Small intestine (tissue), 7 donors: ENCODE results near the gene PRM3. TPM values are rescaled to one million over a fixed set of nuclear protein-coding genes. Genes with fewer than 3 reads are reported as not detected.

Experiments
- DNase-seq, 2 donors: peaks; one replicate each; pipeline versions ENCODE4 v3.0.0 to v3.0.0-alpha.2; 2013
- FAIRE-seq: peaks from 2 replicates; lab custom pipeline; 2012; peaks lifted over from hg19 to GRCh38; lab: Jason Lieb, UNC
- H3K27ac ChIP-seq, 3 donors: one replicate each; pipeline ENCODE4 v1.5.1; 2013; ENCODE audit warnings: low read length in 2 of 3, mild to moderate bottlenecking in 2 of 3, control low read depth in 1 of 3, inconsistent platforms in 1 of 3, low read depth in 1 of 3, moderate library complexity in 1 of 3
- H3K27me3 ChIP-seq, 3 donors: one replicate each; pipeline ENCODE4 v1.6.1; 2013; ENCODE audit warnings: low read length in 3 of 3, inconsistent platforms in 1 of 3; ENCODE audit not compliant: control insufficient read depth in 3 of 3, insufficient read depth in 3 of 3
- H3K36me3 ChIP-seq, 3 donors: one replicate each; pipeline ENCODE4 v1.6.1; 2013; ENCODE audit warnings: low read length in 3 of 3, inconsistent platforms in 1 of 3, low read depth in 1 of 3, mild to moderate bottlenecking in 1 of 3, moderate library complexity in 1 of 3; ENCODE audit not compliant: control insufficient read depth in 3 of 3, insufficient read depth in 2 of 3
- H3K4me1 ChIP-seq, 3 donors: one replicate each; pipeline ENCODE4 v1.6.1; 2013; ENCODE audit warnings: low read length in 2 of 3, inconsistent platforms in 1 of 3, low read depth in 1 of 3, mild to moderate bottlenecking in 1 of 3, moderate library complexity in 1 of 3; ENCODE audit not compliant: control insufficient read depth in 3 of 3, insufficient read depth in 2 of 3
- H3K4me3 ChIP-seq, 3 donors: one replicate each; pipeline ENCODE4 v1.5.1; 2013; ENCODE audit warnings: low read length in 3 of 3, control low read depth in 1 of 3, inconsistent platforms in 1 of 3, low read depth in 1 of 3, mild to moderate bottlenecking in 1 of 3, moderate library complexity in 1 of 3
- H3K9me3 ChIP-seq, 2 donors: one replicate each; pipeline ENCODE4 v1.6.1; 2013; ENCODE audit warnings: low read depth in 1 of 2, low read length in 1 of 2; ENCODE audit not compliant: control insufficient read depth in 2 of 2, insufficient read depth in 1 of 2
- WGBS, 3 donors: extraction: QIAGEN DNeasy Blood & Tissue Kit; methylation state at CpG; one replicate each; pipeline ENCODE4 v1.1.7; 2013; 5-methylcytosine and 5-hydroxymethylcytosine counted together
- polyA plus RNA-seq, 4 donors: library from polyadenylated mRNA; stranded (reverse) in 3 of 4; unstranded in 1 of 4; fragments of 200-250 nt in 3 of 4; fragments of 120-200 nt in 1 of 4; gene quantifications; one replicate each; pipeline versions ENCODE4 v1.2.1 to v1.2.3, GENCODE V29; 2013
- donor health status: healthy with polysubstance abuse.
- donor health status: control.
- donor health status: control.
- donor health status: Bipolar disorder and iron deficiency.
- donor health status: healthy.

PRM3 gene
- polyA plus RNA-seq, 4 donors: not detected

GRCh38 chr16:11278681-11279628, 5.5 kb upstream of the PRM3 start:
- FAIRE-seq (no peak), DNase-seq (no peak)
- Histone ChIP-seq H3K9me3 (no peaks in the 10 kb centered on the region), H3K27me3 (no peaks in the 10 kb centered on the region), H3K27ac (no peak overlapping the region), H3K36me3 (no peaks in the 10 kb centered on the region), H3K4me1 (peaks cover 0 to 6% (median 0%) of the 10 kb centered on the region in 3 donors), H3K4me3 (no peak overlapping the region)
- 86 to 87% (median 86%) methylated on average over 7 of the region's 7 CpGs for WGBS, 3 donors

DNA sequence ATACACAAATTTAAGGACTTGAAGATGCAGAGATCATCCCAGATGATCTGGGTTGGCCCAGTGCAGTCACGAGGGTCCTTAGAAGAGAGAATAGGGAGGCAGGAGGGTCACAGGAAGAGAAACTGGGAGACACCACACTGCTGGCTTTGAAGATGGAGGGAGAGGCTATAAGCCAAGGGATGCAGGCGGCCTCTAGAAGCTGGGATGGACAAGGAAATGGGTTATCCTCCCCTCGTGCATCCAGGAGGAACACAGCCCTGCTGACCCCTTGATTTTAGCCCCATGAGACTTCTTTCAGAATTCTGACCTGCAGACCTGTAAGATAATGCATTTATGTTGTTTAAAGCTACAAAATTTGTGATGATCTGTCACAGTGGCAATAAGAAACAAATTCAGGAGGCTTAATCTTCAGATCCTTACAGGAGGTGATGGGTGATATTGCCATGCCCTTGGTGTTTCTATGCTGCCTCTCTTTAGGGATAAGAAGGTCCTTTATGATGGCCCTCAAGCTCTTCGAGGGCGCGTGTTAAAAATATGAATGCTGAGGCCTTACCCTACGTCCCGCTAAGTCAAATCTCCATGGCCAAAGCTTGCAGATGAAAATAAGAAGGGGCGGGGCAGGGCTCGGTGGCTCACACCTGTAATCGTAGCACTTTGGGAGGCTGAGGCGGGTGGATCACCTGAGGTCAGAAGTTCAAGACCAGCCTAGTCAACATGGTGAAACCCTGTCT, 4.3 kb upstream of the PRM3 start:
- Histone ChIP-seq H3K4me3 (no peak overlapping the region), H3K36me3 (no peaks in the 10 kb centered on the region), H3K9me3 (no peaks in the 10 kb centered on the region), H3K27ac (no peak overlapping the region), H3K4me1 (peaks cover 0 to 6% (median 0%) of the 10 kb centered on the region in 3 donors), H3K27me3 (no peaks in the 10 kb centered on the region)
- FAIRE-seq (no peak), DNase-seq (no peak)
- WGBS, 3 donors: 88 to 91% (median 91%) methylated on average over 12 of the region's 12 CpGs

GRCh38 chr16:11276896-11277593, 3.6 kb upstream of the PRM3 start:
- DNase-seq (no peak), FAIRE-seq (no peak)
- H3K4me3 ChIP-seq: no peak overlapping the region
- H3K4me1 ChIP-seq: peaks cover 0 to 6% (median 0%) of the 10 kb centered on the region in 3 donors
- no peaks in the 10 kb centered on the region for H3K9me3 ChIP-seq
- H3K27ac ChIP-seq: no peak overlapping the region
- no peaks in the 10 kb centered on the region for H3K36me3 ChIP-seq
- no peaks in the 10 kb centered on the region for H3K27me3 ChIP-seq
- 82 to 86% (median 84%) methylated on average over 11 of the region's 11 CpGs for WGBS, 3 donors

GRCh38 chr16:11276143-11276895, 2.9 kb upstream of the PRM3 start, which contains the start of gene PRM2:
TSS of gene PRM2 (minus strand) at chr16:11276480. CDS start at chr16:11276370, 110 bp downstream.
- Histone ChIP-seq H3K4me3 (no peak within 1 kb of the TSS), H3K9me3 (no peaks in the 10 kb centered on the region), H3K27ac (no peak within 1 kb of the TSS), H3K27me3 (no peaks in the 10 kb centered on the region), H3K4me1 (peaks cover 0 to 6% (median 0%) of the 10 kb centered on the region in 3 donors), H3K36me3 (no peaks in the 10 kb centered on the region)
- DNase-seq: no peak
- no peak for FAIRE-seq
- 84 to 93% (median 92%) methylated on average over 26 of the region's 26 CpGs for WGBS, 3 donors

DNA sequence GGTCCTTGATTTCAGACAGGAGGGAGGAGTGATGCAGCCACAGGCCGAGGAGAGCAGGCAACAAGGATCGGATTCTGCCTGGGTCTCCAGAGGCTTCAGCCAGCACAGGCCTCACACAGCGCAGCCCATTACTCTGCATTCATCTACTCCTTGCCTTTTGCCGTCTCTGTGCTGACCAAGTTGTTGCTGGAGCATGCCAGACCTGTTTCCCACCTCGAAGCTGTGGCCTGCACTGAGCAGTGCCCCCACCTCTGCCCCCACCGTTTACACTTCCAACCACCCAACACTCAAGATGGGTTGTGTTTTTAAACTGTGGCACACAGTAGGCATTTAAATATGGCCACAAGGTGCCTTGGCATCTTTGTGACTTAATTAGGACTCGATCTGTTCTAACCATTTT, 1.5 kb upstream of the PRM3 start:
- Histone ChIP-seq H3K9me3 (no peaks in the 10 kb centered on the region), H3K36me3 (no peaks in the 10 kb centered on the region), H3K4me3 (no peak overlapping the region), H3K27ac (no peak overlapping the region), H3K27me3 (no peaks in the 10 kb centered on the region), H3K4me1 (peaks cover 0 to 3% (median 0%) of the 10 kb centered on the region in 3 donors)
- DNase-seq: no peak
- FAIRE-seq: no peak
- 91 to 94% (median 92%) methylated on average over 7 of the region's 7 CpGs for WGBS, 3 donors

DNA sequence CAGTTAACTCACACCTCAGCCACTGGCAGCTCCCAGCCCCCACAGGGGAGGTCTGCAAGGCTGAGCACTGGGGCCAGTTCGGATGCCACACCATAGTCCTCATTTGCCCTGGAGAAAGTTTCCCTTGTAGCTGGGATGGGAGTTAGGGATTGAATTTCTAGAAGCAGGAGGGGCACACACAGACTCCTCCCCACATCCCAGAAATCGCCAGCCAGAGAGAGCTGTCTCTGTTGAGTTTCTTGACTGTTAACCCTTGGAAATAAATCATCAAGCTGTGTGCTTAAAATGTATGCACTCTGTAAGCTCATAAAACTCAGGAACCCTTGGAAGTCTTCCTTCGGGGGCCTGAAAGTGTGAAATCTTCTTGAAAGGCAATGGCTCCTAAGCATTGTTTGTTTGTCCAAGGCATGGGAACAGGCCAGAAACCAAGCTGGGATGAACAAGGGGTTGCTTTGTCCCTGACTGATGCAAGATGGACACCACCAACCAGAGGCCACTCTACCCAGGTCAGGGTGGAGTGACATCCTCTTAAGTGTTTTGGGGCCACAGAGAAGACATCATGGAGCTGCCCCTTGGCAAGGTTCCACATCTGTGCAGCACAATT, 394 bp upstream of the PRM3 start:
- no peak overlapping the region for H3K4me3 ChIP-seq
- 66 to 75% (median 69%) methylated on average over 3 of the region's 3 CpGs for WGBS, 3 donors

DNA sequence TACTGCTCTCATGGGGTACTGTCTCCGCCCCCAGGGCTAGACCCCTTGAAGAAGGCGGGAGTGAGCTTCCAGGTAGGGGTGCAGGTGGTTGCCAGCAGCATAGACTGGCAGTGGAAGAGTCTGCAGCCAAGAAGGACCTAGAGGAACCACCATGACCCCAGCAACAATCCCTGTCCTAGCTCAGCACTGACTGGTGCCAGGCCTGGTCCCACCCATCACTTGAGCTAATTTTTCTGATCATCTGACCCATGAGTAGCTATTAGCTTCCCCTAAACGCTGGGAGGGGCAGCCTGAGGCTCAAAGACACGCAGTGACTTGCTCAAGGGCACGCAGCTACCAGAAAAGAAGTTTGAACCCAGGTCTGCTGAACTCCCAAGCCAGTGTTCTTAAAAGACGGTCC, 945 bp downstream of the PRM3 start:
- no peaks in the 10 kb centered on the region for H3K4me1 ChIP-seq
- no peak for FAIRE-seq
- no peak for DNase-seq
- H3K27me3 ChIP-seq: no peaks in the 10 kb centered on the region
- no peak overlapping the region for H3K4me3 ChIP-seq
- 82 to 88% (median 86%) methylated on average over 6 of the region's 6 CpGs for WGBS, 3 donors
- H3K27ac ChIP-seq: no peak overlapping the region
- H3K36me3 ChIP-seq: no peaks in the 10 kb centered on the region
- no peaks in the 10 kb centered on the region for H3K9me3 ChIP-seq

More for the DNA sequence above, 394 bp upstream of the PRM3 start:
- DNase-seq: no peak
- Histone ChIP-seq H3K4me1 (no peaks in the 10 kb centered on the region), H3K27me3 (no peaks in the 10 kb centered on the region), H3K27ac (no peak overlapping the region), H3K36me3 (no peaks in the 10 kb centered on the region), H3K9me3 (no peaks in the 10 kb centered on the region)
- FAIRE-seq: no peak
